ENCODE data around the gene NFIA. TPM values are rescaled to one million over a fixed set of nuclear protein-coding genes. Genes with fewer than 3 reads are reported as not detected.

The NFIA gene
- total and polyA plus RNA-seq, 9 of the 15 experiments (the other 6 are each of a cell fraction or from before 2014, with no cell fraction given) = 5.3 to 24.9 (median 9.8) TPM

DNA sequence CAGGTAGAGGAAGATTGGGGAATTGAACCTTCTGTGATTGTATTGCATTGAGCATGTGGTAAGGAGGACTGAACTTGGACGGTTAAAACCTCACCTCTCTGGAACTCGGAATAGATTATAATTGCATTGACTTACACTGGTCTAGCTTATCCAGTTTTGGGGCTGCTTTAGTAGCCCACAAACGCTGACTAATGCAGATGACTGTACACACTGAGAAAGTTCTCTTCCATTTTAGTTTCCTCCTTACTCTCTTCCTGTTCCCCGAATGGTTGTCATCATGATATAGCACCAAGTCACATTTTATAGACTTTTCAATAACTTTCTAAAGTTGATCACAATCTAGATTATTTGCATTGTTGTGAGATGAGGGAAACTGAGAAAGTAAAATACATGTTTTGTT is 78.2 kb downstream of the NFIA start (continued):
- TF ChIP-seq, protein P1, sequence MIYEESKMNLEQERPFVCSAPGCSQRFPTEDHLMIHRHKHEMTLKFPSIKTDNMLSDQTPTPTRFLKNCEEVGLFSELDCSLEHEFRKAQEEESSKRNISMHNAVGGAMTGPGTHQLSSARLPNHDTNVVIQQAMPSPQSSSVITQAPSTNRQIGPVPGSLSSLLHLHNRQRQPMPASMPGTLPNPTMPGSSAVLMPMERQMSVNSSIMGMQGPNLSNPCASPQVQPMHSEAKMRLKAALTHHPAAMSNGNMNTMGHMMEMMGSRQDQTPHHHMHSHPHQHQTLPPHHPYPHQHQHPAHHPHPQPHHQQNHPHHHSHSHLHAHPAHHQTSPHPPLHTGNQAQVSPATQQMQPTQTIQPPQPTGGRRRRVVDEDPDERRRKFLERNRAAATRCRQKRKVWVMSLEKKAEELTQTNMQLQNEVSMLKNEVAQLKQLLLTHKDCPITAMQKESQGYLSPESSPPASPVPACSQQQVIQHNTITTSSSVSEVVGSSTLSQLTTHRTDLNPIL (CRISPR knock-in tag; IDR thresholded peaks at IDR 0.05) = no peak
- TF ChIP-seq EP400 (IDR thresholded peaks at IDR 0.05) (0 out of 2 replicates have a peak, but pooled peaks have one; percentile 35), BDP1 (IDR thresholded peaks at IDR 0.05; ENCODE audit: insufficient read depth, insufficient read length) (no peak), MEF2A (IDR thresholded peaks at IDR 0.05; ENCODE audit: control insufficient read depth, low read depth, low read length) (no peak), BRD4 (IDR thresholded peaks at IDR 0.05) (no peak), NFE2 (IDR thresholded peaks at IDR 0.05; ENCODE audit: low read depth) (peak; percentile 80), RBM17 (IDR thresholded peaks at IDR 0.05; ENCODE audit: borderline replicate concordance, low read depth, low read length) (no peak), NR3C1 (CRISPR knock-in tag; IDR thresholded peaks at IDR 0.05) (no peak), SRSF1 (IDR thresholded peaks at IDR 0.05; ENCODE audit: low read depth, low read length) (no peak), BMI1 (IDR thresholded peaks at IDR 0.05; ENCODE audit: low read length) (no peak), ZNF431 (CRISPR knock-in tag; IDR thresholded peaks at IDR 0.05) (no peak), ZC3H8 (IDR thresholded peaks at IDR 0.05) (no peak), NR2C1 (IDR thresholded peaks at IDR 0.05) (no peak), NR2C1 (tag; IDR thresholded peaks at IDR 0.05) (peak; percentile 36; the same call in 1 of the 2 replicates), MAFF (IDR thresholded peaks at IDR 0.05; ENCODE audit: low read length) (peak; percentile 69; the same call in 1 of the 2 replicates), TEAD4 (IDR thresholded peaks at IDR 0.05; ENCODE audit: low read length) (peak; percentile 63; the same call in 1 of the 2 replicates), TEAD4 (CRISPR knock-in tag; IDR thresholded peaks at IDR 0.05; ENCODE audit: borderline replicate concordance) (no peak), MEIS2 (IDR thresholded peaks at IDR 0.05; ENCODE audit: partially characterized antibody) (no peak), C11orf30 (IDR thresholded peaks at IDR 0.05; ENCODE audit: low read depth) (peak; percentile 76)
- TF ChIP-seq, protein P2, sequence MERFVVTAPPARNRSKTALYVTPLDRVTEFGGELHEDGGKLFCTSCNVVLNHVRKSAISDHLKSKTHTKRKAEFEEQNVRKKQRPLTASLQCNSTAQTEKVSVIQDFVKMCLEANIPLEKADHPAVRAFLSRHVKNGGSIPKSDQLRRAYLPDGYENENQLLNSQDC (CRISPR knock-in tag; IDR thresholded peaks at IDR 0.05) = no peak
- TF ChIP-seq, protein P3, sequence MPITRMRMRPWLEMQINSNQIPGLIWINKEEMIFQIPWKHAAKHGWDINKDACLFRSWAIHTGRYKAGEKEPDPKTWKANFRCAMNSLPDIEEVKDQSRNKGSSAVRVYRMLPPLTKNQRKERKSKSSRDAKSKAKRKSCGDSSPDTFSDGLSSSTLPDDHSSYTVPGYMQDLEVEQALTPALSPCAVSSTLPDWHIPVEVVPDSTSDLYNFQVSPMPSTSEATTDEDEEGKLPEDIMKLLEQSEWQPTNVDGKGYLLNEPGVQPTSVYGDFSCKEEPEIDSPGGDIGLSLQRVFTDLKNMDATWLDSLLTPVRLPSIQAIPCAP (CRISPR knock-in tag; IDR thresholded peaks at IDR 0.05; ENCODE audit: borderline replicate concordance) = no peak
- TF ChIP-seq, protein P4, sequence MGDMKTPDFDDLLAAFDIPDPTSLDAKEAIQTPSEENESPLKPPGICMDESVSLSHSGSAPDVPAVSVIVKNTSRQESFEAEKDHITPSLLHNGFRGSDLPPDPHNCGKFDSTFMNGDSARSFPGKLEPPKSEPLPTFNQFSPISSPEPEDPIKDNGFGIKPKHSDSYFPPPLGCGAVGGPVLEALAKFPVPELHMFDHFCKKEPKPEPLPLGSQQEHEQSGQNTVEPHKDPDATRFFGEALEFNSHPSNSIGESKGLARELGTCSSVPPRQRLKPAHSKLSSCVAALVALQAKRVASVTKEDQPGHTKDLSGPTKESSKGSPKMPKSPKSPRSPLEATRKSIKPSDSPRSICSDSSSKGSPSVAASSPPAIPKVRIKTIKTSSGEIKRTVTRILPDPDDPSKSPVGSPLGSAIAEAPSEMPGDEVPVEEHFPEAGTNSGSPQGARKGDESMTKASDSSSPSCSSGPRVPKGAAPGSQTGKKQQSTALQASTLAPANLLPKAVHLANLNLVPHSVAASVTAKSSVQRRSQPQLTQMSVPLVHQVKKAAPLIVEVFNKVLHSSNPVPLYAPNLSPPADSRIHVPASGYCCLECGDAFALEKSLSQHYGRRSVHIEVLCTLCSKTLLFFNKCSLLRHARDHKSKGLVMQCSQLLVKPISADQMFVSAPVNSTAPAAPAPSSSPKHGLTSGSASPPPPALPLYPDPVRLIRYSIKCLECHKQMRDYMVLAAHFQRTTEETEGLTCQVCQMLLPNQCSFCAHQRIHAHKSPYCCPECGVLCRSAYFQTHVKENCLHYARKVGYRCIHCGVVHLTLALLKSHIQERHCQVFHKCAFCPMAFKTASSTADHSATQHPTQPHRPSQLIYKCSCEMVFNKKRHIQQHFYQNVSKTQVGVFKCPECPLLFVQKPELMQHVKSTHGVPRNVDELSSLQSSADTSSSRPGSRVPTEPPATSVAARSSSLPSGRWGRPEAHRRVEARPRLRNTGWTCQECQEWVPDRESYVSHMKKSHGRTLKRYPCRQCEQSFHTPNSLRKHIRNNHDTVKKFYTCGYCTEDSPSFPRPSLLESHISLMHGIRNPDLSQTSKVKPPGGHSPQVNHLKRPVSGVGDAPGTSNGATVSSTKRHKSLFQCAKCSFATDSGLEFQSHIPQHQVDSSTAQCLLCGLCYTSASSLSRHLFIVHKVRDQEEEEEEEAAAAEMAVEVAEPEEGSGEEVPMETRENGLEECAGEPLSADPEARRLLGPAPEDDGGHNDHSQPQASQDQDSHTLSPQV (IDR thresholded peaks at IDR 0.05) = peak; percentile 87
- TF ChIP-seq, protein P5, sequence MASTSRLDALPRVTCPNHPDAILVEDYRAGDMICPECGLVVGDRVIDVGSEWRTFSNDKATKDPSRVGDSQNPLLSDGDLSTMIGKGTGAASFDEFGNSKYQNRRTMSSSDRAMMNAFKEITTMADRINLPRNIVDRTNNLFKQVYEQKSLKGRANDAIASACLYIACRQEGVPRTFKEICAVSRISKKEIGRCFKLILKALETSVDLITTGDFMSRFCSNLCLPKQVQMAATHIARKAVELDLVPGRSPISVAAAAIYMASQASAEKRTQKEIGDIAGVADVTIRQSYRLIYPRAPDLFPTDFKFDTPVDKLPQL (IDR thresholded peaks at IDR 0.05; ENCODE audit: extremely low read depth, insufficient read length) = no peak
- TF ChIP-seq, protein P6, sequence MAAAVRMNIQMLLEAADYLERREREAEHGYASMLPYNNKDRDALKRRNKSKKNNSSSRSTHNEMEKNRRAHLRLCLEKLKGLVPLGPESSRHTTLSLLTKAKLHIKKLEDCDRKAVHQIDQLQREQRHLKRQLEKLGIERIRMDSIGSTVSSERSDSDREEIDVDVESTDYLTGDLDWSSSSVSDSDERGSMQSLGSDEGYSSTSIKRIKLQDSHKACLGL (CRISPR knock-in tag; IDR thresholded peaks at IDR 0.05; ENCODE audit: borderline replicate concordance, poor library complexity, severe bottlenecking) = no peak
